ENCODE data around the gene AGTR1.
"Not testable (repeated sequence)": the region's sequence is repeated elsewhere in the genome, so short reads cannot be mapped to it uniquely, and the experiment has no call there.

The AGTR1 gene

DNA sequence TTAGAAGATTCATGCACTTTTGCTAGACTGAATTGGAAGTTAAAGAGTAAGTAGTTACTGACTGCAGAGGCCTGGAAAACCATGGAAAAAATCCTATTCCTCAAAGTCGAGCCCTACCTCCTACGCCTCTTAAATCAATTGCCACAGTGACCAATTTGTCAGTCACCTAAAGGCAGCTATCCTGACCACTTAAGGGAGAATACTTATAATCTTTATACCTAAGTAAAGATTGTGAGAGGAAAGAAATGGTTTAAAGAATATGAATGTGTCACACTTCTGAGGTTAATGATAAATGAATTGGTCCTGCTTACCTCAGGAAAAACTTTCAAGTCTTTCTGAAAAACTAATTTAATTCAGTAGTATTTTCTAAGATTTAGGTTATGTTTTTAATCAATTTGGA, 42.6 kb downstream of the AGTR1 start:
- H3K4me3 ChIP-seq (replicated peaks; ENCODE audit: low read depth, low read length): no peak overlapping the region
- TF ChIP-seq, protein P1, sequence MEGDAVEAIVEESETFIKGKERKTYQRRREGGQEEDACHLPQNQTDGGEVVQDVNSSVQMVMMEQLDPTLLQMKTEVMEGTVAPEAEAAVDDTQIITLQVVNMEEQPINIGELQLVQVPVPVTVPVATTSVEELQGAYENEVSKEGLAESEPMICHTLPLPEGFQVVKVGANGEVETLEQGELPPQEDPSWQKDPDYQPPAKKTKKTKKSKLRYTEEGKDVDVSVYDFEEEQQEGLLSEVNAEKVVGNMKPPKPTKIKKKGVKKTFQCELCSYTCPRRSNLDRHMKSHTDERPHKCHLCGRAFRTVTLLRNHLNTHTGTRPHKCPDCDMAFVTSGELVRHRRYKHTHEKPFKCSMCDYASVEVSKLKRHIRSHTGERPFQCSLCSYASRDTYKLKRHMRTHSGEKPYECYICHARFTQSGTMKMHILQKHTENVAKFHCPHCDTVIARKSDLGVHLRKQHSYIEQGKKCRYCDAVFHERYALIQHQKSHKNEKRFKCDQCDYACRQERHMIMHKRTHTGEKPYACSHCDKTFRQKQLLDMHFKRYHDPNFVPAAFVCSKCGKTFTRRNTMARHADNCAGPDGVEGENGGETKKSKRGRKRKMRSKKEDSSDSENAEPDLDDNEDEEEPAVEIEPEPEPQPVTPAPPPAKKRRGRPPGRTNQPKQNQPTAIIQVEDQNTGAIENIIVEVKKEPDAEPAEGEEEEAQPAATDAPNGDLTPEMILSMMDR (IDR thresholded peaks at IDR 0.05; ENCODE audit: low read depth, low read length, missing control alignments): no peak
- no peak for DNase-seq (ENCODE audit: extremely low read depth, low read depth)

DNA sequence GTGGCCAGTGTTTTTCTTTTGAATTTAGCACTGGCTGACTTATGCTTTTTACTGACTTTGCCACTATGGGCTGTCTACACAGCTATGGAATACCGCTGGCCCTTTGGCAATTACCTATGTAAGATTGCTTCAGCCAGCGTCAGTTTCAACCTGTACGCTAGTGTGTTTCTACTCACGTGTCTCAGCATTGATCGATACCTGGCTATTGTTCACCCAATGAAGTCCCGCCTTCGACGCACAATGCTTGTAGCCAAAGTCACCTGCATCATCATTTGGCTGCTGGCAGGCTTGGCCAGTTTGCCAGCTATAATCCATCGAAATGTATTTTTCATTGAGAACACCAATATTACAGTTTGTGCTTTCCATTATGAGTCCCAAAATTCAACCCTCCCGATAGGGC, 43.5 kb downstream of the AGTR1 start:
- TF ChIP-seq, protein P1 (IDR thresholded peaks at IDR 0.05; ENCODE audit: low read depth, low read length, missing control alignments): no peak
- DNase-seq (ENCODE audit: extremely low read depth, low read depth): no peak
- no peak overlapping the region for H3K4me3 ChIP-seq (replicated peaks; ENCODE audit: low read depth, low read length)

DNA sequence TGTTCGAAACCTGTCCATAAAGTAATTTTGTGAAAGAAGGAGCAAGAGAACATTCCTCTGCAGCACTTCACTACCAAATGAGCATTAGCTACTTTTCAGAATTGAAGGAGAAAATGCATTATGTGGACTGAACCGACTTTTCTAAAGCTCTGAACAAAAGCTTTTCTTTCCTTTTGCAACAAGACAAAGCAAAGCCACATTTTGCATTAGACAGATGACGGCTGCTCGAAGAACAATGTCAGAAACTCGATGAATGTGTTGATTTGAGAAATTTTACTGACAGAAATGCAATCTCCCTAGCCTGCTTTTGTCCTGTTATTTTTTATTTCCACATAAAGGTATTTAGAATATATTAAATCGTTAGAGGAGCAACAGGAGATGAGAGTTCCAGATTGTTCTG, 44.4 kb downstream of the AGTR1 start:
- no peak overlapping the region for H3K4me3 ChIP-seq (replicated peaks; ENCODE audit: low read depth, low read length)
- DNase-seq (ENCODE audit: extremely low read depth, low read depth): no peak
- TF ChIP-seq, protein P1 (IDR thresholded peaks at IDR 0.05; ENCODE audit: low read depth, low read length, missing control alignments): no peak

DNA sequence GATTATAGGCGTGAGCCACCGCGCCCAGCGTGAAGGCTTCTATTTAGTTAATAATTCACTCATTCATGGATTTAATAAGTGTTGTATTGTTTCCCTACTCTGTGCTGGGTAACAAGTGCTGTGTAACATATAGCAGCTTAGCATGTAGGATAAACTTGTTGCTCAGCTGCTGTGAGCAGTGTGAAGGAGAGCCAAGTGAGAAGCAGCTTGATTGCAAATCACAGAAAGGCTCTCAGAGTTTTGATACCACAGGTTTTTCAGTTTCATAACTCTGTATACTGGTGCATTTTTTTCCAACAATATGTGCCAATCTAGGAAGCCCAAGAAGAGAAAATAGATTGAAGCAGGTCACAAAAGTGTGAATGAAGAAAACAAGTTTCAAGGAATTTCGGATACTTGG, 48.4 kb downstream of the AGTR1 start:
- no peak overlapping the region for H3K4me3 ChIP-seq (replicated peaks; ENCODE audit: low read depth, low read length)
- TF ChIP-seq, protein P1 (IDR thresholded peaks at IDR 0.05; ENCODE audit: low read depth, low read length, missing control alignments): no peak
- no peak for DNase-seq (ENCODE audit: extremely low read depth, low read depth)

DNA sequence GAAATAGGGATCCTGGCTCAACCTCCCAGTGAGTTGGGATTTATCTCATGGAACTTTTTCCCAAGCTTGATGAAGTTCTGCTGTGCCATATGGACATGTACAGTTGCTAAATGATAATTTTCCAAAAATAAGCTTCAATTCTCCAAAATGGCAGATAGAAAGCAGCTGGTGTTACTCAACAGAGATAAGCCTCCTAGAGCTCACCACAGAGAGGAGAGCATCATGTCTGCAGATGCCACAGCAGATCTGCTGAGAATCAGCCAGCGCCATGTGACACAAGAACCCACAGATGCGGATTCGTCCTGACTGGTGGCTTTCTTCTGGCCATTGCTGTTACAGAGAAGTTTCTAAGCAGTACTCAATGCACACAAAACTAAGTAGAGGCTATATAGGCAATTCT, 50.6 kb downstream of the AGTR1 start:
- H3K4me3 ChIP-seq (replicated peaks; ENCODE audit: low read depth, low read length): no peak overlapping the region
- DNase-seq (ENCODE audit: extremely low read depth, low read depth): no peak
- TF ChIP-seq, protein P1 (IDR thresholded peaks at IDR 0.05; ENCODE audit: low read depth, low read length, missing control alignments): no peak

DNA sequence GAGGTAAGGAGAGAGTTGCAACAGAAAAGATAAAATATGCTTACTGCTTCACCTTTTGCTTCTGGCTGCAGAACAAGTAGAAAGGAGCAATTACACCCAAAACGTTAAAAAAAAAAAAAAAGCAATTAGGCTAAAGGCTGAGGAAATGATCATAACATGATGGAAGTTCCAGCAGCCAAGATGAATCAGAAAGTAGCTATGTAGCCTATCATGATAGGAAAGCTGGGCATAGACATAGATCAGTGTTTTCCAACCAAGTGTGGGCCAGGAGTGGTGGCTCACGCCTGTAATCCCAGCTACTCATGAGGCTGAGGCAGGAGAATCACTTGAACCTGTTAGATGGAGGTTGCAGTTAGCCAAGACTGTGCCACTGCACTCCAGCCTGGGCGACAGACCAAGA, 52.6 kb downstream of the AGTR1 start:
- DNase-seq (ENCODE audit: extremely low read depth, low read depth): no peak
- TF ChIP-seq, protein P1 (IDR thresholded peaks at IDR 0.05; ENCODE audit: low read depth, low read length, missing control alignments): no peak
- no peak overlapping the region for H3K4me3 ChIP-seq (replicated peaks; ENCODE audit: low read depth, low read length)

DNA sequence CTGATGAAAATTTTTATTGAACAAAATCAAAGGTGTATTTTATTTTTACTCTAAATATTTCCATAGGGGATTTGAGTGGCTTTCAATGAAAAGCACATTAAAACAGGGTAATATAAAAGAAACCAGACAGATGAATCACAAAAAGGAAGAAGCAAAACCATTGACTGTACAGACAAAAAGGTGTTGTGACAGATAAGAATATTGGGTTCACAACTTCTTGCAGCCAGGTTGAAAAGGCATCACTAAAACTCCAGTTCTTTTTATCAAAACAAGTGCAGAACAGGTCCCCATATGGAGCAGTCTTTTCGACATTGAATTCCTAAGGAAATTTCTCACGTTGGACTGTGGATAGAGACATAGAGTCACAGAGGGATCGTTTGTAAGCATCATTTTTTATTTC, 53.8 kb downstream of the AGTR1 start:
- TF ChIP-seq, protein P1 (IDR thresholded peaks at IDR 0.05; ENCODE audit: low read depth, low read length, missing control alignments): no peak
- no peak for DNase-seq (ENCODE audit: extremely low read depth, low read depth)
- no peak overlapping the region for H3K4me3 ChIP-seq (replicated peaks; ENCODE audit: low read depth, low read length)

DNA sequence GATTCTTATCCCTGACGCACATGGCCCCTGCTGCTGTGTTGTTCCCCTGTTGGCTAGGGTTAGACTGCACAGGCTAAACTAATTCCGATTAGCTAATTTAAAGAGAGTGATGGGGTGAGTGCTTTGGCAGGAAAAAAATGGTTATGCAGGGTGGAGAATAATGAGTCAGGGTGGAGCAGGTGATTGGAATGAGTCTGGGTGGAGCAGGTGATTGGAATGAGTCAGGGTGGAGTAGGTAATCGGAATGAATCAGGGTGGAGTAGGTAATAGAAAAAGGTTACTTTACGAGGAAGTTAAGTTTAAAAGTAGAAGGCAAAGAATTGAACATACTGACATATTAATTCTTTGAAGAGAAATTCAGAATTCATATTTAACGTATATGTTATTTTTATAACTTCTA, 55.7 kb downstream of the AGTR1 start:
- DNase-seq (ENCODE audit: extremely low read depth, low read depth); H3K4me3 ChIP-seq (replicated peaks; ENCODE audit: low read depth, low read length): not testable (repeated sequence)
